Activated CD8-positive, alpha-beta memory T cell treated with anti-CD3 and anti-CD28 coated beads, Interleukin-2, amount 50 U/mL, for 1 hour (primary cell): ENCODE data around the gene SRC.

Experiments used
- DNase-seq: peaks from one replicate; pipeline ENCODE4 v3.0.0-alpha.2; 2020; ENCODE audit errors: extremely low read depth

The SRC gene

DNA sequence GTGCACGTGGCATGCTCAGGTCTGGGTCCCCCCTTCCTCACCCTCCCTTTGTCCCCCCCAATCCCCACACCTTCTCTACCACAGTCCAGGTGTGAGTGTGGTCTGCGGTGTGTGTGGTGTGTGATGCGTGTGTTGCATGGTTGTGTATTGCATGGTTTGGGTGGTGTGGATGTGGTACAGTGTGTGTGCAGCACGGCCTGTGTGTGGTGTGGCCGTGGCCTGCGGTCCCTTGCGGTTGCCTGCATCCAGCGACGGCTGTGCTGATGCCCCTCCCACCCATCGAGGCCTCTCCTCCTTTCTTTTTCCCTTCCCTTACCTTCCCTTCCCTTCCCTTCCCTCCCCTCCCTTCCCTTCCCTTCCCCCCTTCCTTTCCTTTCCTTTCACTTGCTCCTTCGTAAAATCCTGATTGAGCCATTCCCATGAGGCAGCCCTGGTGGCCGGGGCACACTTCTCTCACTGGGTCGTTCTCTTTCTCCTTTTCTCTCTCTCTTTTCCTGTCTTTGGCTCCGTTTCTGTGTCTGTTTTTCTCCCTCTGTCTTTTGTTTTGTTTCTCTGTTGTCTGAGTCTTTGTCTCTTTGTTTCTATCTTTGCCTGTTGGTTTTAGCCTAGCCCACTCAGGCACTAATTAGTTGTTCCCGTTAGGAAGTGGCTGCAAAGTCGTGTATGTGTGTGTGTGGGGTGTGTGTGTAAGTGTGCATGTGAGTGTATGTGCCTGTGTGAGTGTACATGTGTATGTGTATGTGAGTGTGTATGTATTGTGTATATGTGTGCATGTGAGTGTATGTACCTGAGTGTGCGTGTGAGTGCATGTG is 65.7 kb downstream of the SRC start:
- no peak for DNase-seq

DNA sequence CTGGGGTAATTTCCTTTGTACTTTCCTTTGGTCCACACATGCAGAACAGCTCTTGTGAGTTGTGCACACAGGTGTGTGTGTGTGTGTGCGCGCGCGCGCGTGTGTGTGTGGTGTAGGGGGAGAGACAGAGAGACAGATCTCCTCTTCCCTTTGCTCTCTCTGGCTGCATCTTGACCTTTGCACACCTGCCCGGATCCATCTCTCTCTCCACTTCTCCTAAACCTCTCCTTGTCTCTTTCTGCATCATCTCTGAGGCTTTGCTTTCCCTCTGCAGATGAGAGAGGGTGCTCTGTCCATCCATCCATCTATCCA is 67.0 kb downstream of the SRC start:
- DNase-seq: no peak

DNA sequence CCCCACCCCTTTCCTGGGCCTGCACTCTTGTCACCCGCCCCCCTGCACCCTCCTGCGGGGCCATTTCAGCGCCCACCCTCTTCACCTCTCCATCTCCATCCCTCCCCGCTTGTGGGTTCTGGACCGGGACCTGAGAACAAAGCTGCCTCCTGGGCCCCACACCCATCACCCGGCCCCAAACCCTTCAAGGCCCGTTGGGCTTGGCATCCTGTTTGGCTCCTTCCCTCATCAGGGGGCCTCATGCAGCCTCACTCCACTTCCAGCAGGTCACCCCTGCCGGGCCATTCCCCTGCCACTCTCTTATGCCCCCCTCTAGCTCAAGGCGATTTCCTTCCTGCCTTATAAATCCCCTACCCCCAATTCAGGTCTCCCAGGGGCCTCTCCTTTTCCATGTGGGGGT is 67.4 kb downstream of the SRC start:
- no peak for DNase-seq

DNA sequence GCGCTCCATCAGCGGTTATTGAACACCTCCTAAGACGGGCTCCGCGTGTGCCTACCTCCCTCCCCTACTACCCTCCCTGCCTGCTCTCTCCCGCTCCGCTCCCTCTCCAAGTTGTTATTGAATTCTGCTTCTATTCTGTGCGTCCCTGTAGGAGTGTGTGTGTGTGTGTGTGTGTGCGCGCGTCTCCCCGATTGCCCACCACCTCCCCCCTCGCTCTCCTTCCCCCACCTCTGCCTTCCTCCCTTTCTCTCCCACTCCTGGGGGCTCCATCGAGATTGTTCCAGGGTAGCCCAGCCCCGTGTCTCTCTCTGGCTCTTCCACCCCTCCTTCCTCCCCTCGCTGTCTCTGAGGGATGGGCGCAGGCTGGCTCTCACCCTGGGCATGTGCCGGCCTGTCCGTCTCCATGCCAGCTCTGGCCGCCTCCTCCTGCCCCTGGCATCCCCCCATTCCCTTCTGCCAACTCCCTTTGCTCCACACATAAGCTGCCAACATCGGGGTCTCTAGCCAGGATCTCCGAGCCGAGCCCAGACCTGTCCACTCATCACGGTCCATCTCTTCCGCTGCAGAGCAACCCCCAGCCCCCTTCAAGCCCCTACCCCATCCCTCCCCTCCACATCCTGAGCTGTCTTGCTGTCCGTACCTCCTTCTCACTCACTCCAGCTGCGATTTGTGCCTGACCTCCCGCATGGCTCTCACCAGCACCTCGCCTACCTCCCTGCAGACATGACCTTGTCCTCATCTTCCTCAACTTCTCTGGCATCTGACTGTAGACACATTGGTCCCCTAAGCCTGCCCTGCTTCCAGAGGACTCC is 68.5 kb downstream of the SRC start:
- no peak for DNase-seq

GRCh38 chr20:37415118-37416085 is 69.5 kb downstream of the SRC start:
- DNase-seq: no peak

GRCh38 chr20:37416100-37416847 is 70.3 kb downstream of the SRC start:
- no peak for DNase-seq

GRCh38 chr20:37416848-37417616 is 71.1 kb downstream of the SRC start:
- DNase-seq: no peak

DNA sequence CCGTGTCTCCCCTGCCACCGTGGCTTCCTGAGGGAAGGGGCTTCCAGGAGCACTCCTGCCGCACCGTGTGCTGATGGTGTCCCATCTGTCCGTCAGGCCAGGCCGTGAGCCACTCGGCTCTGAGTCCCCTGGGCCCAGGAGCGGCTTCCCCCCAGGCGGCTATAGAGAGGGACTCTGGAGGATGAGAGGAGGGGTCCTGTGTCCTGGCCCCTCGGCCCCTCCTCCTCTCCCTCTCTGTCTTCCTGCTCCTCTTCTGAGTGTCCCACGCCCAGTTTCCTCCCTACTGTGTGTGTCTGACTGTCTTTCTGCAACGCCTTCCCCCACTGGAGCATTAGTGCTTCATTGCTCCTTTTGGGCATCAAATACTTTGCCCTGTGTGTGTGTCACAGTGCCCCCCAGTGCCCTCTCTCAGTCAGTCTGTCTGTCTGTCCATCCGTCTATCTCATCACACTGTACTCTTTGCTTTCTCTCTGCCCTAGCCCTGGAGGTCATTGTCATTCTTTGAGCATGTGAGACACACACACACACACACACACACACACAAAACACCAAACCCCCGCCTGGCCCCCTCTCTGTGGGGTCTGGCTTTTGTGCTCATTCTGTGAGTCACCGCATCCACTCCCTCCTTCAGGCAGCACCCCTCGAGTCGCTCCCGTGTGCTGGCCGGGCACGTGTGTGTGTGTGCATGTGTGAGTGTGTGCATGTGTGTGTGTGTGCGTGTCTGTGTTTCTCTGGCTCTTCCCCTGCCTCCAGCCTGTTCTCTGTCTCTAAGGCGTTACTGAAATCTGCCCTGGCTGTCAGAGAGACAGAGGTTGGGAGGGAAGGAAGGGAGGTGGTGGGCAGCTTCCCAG is 71.9 kb downstream of the SRC start:
- no peak for DNase-seq

DNA sequence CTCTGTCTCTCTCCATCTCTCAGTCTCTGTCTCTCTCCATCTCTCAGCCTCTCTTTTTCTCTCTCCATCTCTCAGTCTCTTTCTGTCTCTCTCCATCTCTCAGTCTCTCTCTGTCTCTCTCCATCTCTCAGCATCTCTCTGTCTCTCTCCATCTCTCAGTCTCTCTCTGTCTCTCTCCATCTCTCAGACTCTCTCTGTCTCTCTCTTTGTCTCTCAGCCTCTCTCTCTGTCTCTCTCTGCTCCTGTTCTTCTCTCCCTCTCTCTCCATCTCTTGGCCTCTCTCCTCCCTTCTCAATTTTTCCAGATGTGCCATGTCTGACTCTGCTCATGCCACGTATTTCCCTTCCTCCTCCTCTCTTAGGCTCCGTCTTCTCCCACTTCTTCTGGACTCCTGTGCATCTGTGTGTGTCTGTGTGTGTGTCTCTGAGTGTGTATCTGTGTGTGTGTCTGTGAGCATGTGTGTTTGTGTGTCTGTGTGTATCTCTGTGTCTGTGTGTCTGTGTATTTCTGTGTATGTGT is 72.7 kb downstream of the SRC start:
- DNase-seq: no peak

GRCh38 chr20:37419307-37419706 is 73.4 kb downstream of the SRC start:
- no peak for DNase-seq

DNA sequence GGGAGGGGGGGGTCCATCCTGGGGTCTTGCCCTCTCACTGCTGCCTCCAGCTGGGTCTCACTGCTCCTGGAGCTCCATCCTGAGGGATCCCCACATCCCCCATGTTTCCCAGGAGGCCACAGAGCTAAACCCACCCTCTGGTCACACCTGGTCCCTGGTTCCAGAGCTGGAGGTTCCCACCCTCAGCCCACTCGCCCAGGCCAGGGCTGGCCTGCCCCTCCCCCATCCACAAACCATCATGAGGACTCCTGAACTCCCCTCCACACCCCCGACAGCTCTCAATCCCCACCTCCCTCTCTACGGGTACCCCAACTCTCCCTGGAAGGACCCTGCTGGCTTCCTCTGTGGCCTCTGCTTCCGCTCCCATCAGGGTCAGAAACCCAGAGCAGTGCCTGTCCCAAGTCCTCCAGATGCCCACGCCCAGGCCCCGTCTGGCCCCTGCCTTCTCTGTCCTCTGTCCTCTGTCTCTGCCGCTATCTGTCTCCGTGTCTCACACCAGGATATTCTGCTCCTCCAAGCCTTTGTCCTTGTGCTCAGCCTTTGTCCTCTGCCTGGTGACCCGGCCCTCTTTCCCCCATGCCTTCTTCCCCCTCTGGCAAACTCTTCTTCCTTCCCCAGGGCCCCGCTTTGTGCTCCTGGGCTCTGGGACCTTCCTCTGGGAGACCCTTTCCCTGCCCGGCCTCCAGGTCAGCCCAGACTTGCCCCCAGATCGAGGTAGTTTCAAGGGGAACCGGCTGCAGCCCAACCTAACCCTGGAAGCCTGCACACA is 74.0 kb downstream of the SRC start:
- DNase-seq: no peak

GRCh38 chr20:37420610-37421009 is 74.7 kb downstream of the SRC start:
- no peak for DNase-seq

GRCh38 chr20:37421060-37421905 is 75.3 kb downstream of the SRC start:
- DNase-seq: no peak

DNA sequence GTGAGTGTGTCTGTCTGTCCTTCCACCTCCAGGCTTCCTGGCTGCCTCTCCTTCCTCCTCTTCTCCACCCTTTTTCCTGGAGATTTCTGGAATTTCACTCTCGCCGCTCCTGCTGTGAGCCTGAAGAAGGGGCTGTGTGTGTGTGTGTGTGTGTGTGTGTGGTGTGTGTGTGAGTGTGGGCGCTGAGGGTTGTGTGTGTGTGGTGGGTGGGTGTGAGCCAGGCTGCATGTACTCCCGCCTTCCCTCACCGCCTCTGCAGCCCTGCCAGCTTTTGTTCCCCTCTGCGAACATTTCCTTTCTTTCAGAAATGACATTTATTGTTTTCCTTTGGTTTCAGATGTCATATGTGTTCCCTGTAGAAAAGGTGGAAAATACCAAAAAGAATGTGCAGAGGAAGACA is 76.0 kb downstream of the SRC start:
- no peak for DNase-seq

DNA sequence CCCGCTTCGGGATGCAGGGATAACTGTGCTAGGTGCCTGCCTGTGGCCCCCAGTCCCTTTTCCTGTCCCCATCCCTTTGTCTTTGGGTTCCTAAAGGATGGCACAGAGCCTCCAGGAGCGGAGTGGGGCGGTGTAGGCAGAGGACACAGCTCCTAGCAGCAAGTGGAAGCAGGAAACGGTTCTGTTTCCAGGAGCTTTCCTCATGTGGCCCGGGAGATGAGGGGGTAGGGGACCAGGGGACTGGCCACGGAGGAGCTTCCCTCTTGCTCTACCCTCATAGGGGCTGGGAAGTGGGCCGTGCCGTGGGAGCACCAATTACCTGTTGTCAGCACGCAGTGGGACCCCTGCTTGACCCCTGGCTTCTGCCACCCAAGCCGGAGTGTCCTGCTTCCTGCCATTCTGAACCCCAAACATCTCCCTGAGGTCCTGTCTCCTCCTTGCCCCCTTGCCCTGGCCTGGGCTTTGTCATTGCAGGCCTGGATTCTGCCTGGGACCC is 76.9 kb downstream of the SRC start:
- no peak for DNase-seq

DNA sequence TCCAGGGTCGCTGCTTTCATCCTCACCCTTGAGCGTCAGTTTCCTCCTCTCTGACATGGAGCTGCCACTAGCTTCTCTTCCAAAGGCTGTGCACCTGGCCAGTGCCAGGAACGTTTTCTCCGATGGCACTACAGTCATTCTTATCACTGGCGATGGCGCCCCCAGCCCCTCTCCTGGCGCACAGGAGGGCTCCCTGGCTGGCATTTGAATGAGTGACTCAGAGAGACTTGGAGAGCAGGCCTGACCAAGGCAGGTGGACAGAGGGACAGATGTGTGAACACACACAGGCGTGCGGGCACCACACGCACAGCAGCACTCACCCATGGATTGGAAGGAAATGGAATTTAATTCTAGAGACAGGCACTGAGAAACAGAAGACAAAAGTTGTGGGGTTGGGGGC is 77.6 kb downstream of the SRC start:
- no peak for DNase-seq

DNA sequence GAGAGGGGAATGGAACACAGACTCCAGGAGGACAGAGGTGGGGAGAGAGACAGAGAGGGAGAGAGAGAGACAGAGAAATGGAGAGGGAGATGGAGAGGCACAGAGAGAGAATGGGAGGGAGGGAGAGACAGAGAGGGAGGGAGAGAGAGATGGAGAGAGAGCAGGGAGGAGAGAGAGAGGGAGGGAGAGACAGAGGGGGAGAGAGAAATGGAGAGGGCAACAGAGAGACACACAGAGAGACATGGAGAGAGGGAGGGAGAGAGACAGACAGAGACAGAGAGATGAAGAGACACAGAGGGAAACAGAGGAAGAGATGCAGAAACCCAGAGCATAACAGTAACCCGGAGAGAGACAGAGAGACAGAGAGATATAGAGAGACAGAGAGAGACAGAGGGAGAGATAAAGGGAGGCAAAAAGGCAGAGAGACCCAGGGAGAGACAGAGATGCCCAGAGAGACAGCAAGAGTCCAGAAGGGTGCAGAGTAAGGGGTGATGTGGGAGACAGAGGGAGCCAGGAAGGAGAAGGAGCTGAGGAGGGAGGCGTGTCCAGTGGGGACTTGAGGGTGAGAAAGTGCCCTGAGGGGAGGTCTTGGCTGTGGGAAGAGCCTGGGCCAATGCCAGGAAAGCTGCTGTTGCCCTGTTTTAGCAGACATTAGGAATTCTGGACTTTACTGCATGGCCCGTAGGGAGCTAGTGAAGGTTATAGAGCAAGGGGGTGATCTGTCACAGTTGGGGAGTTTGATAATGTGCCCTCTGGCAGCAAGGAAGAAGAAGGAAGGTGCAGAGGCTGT is 78.3 kb downstream of the SRC start:
- no peak for DNase-seq
